Vagina (tissue), 2 donors: ENCODE data around the gene SPECC1L.

Experiments used
- POLR2A ChIP-seq, 2 donors: fragments of 450-650 bp; IDR thresholded peaks; one replicate each; pipeline ENCODE4 v1.6.1; 2017; ENCODE audit warnings: antibody characterized with exemption in 2 of 2, mild to moderate bottlenecking in 2 of 2, moderate library complexity in 2 of 2
- POLR2AphosphoS5 ChIP-seq, 2 donors: sonication (generic); formaldehyde crosslinking; IDR thresholded peaks; one replicate each; pipeline ENCODE4 v1.9.0; 2017; ENCODE audit warnings: antibody characterized with exemption in 2 of 2, mild to moderate bottlenecking in 2 of 2, low read depth in 1 of 2; ENCODE audit not compliant: insufficient read depth in 1 of 2
- TF ChIP-seq, protein P1 (sequence below), 3 experiments: fragments of 450-650 bp in 2 of 3; fragments of 200-600 bp in 1 of 3; sonication (generic) in 1 of 3; IDR thresholded peaks; one replicate each; pipeline ENCODE4 v1.5.1; 2017 to 2019; ENCODE audit warnings: antibody characterized with exemption in 3 of 3, mild to moderate bottlenecking in 2 of 3, moderate library complexity in 2 of 3

DNA sequence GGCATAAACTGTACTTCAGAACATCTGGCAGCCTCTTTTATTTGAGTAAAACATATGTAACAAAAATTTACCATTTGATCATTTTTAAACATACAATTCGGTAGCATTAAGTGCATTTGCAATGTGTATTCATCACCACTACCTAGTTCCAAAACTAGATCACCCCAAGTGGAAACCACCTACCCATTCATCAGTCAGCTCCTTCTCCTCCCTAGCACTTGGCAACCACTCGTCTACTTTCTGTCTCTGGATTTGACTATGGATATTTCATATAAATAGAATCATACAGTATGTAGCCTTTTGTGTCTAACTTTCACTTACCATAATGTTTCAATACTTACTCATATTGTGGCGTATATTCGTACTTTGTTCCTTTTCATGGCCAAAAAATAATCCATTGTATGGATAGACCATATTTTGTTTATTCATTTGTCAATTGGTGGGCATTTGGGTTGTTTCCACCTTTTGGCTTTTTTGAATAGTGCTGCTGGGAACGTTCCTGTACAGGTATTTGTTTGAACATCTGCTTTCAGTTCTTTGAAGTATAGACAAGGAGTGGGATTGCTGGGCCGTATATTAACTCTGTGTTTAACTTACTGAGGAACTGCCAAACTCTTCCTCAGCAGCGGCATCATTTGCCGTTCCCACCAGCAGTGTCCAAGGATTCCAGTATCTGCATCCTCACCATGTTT, 129.5 kb downstream of the SPECC1L start:
- TF ChIP-seq, protein P1, sequence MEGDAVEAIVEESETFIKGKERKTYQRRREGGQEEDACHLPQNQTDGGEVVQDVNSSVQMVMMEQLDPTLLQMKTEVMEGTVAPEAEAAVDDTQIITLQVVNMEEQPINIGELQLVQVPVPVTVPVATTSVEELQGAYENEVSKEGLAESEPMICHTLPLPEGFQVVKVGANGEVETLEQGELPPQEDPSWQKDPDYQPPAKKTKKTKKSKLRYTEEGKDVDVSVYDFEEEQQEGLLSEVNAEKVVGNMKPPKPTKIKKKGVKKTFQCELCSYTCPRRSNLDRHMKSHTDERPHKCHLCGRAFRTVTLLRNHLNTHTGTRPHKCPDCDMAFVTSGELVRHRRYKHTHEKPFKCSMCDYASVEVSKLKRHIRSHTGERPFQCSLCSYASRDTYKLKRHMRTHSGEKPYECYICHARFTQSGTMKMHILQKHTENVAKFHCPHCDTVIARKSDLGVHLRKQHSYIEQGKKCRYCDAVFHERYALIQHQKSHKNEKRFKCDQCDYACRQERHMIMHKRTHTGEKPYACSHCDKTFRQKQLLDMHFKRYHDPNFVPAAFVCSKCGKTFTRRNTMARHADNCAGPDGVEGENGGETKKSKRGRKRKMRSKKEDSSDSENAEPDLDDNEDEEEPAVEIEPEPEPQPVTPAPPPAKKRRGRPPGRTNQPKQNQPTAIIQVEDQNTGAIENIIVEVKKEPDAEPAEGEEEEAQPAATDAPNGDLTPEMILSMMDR (IDR thresholded peaks at IDR 0.05) = no peak
- TF ChIP-seq POLR2A (IDR thresholded peaks at IDR 0.05) = no peak
- no peak for TF ChIP-seq POLR2AphosphoS5 (IDR thresholded peaks at IDR 0.05; ENCODE audit: insufficient read depth in 1 of 2, low read depth in 1 of 2)
